Measurements from ENCODE around the gene LRRC37A2. TPM values are rescaled to one million over a fixed set of nuclear protein-coding genes. Genes with fewer than 3 reads are reported as not detected.
"Not testable (repeated sequence)": the region's sequence is repeated elsewhere in the genome, so short reads cannot be mapped to it uniquely, and the experiment has no call there.

LRRC37A2 gene
- 1 to 10 TPM; 8.9 to 9.1 TPM for total RNA-seq
- polyA plus RNA-seq (2013, experiment 1 of 2) = 28.3 TPM
- polyA plus RNA-seq (2013, experiment 2 of 2) = 20.8 TPM
- 0.89 to 31.2 (median 13.3) reads per million in 172 experiments for total RNA-seq

- H3K4me3 ChIP-seq (ENCODE audit: low read length); H3K36me3 Mint-ChIP-seq (ENCODE audit: low read depth); H3K4me1 Mint-ChIP-seq (ENCODE audit: low read depth); H3K4me3 Mint-ChIP-seq; H3K27me3 ChIP-seq (ENCODE audit: control insufficient read depth in 1 of 2, insufficient read depth in 2 of 2, low read length in 2 of 2); H3K27ac Mint-ChIP-seq; CTCF ChIA-PET; intact Hi-C loops (cut with DNase I, micrococcal nuclease); H3K27me3 Mint-ChIP-seq; DNase-seq; H3K9me3 Mint-ChIP-seq; H3K4me1 ChIP-seq (ENCODE audit: insufficient read depth, low read length); ATAC-seq (ENCODE audit: poor library complexity); H3K36me3 ChIP-seq (ENCODE audit: insufficient read depth, low read length); H3K27ac ChIP-seq (ENCODE audit: low read depth in 1 of 2, low read length in 2 of 2); H3K9me3 ChIP-seq (ENCODE audit: control insufficient read depth in 1 of 2, insufficient read depth in 1 of 2, low read length in 2 of 2); POLR2A ChIA-PET: not testable (repeated sequence)
Observed at GRCh38 chr17:46512168-46512567, at the start of gene LRRC37A2. Gene LRRC37A2 (plus strand): TSS chr17:46512468. CDS start chr17:46512713, 245 bp downstream.

GRCh38 chr17:46467618-46468017 is 44.6 kb upstream of the LRRC37A2 start:
- H3K36me3 Mint-ChIP-seq (ENCODE audit: low read depth); POLR2A ChIA-PET; H3K27me3 Mint-ChIP-seq; H3K36me3 ChIP-seq (ENCODE audit: insufficient read depth, low read length); H3K9me3 Mint-ChIP-seq; CTCF ChIA-PET; H3K27me3 ChIP-seq (ENCODE audit: control insufficient read depth in 1 of 2, insufficient read depth in 2 of 2, low read length in 2 of 2); ATAC-seq (ENCODE audit: poor library complexity); H3K4me3 ChIP-seq (ENCODE audit: low read length); H3K27ac Mint-ChIP-seq; H3K27ac ChIP-seq (ENCODE audit: low read depth in 1 of 2, low read length in 2 of 2); H3K4me1 Mint-ChIP-seq (ENCODE audit: low read depth); intact Hi-C loops (cut with DNase I, micrococcal nuclease); H3K4me3 Mint-ChIP-seq; H3K4me1 ChIP-seq (ENCODE audit: insufficient read depth, low read length); H3K9me3 ChIP-seq (ENCODE audit: control insufficient read depth in 1 of 2, insufficient read depth in 1 of 2, low read length in 2 of 2): not testable (repeated sequence)
- DNase-seq = peak in 1 of 14 experiments; percentile 0

- ATAC-seq (ENCODE audit: poor library complexity); DNase-seq; H3K4me3 ChIP-seq (ENCODE audit: low read length); H3K9me3 Mint-ChIP-seq; H3K27ac ChIP-seq (ENCODE audit: low read depth in 1 of 2, low read length in 2 of 2); H3K27ac Mint-ChIP-seq; H3K36me3 Mint-ChIP-seq (ENCODE audit: low read depth); H3K4me1 Mint-ChIP-seq (ENCODE audit: low read depth); H3K9me3 ChIP-seq (ENCODE audit: control insufficient read depth in 1 of 2, insufficient read depth in 1 of 2, low read length in 2 of 2); intact Hi-C loops (cut with DNase I, micrococcal nuclease); H3K4me3 Mint-ChIP-seq; H3K4me1 ChIP-seq (ENCODE audit: insufficient read depth, low read length); H3K27me3 ChIP-seq (ENCODE audit: control insufficient read depth in 1 of 2, insufficient read depth in 2 of 2, low read length in 2 of 2); H3K36me3 ChIP-seq (ENCODE audit: insufficient read depth, low read length); POLR2A ChIA-PET; CTCF ChIA-PET; H3K27me3 Mint-ChIP-seq: not testable (repeated sequence)
Observed at GRCh38 chr17:46474489-46474888, 37.8 kb upstream of the LRRC37A2 start.

GRCh38 chr17:46475583-46475982 is 36.7 kb upstream of the LRRC37A2 start:
- H3K27me3 Mint-ChIP-seq; ATAC-seq (ENCODE audit: poor library complexity); H3K27me3 ChIP-seq (ENCODE audit: control insufficient read depth in 1 of 2, insufficient read depth in 2 of 2, low read length in 2 of 2); POLR2A ChIA-PET; H3K9me3 ChIP-seq (ENCODE audit: control insufficient read depth in 1 of 2, insufficient read depth in 1 of 2, low read length in 2 of 2); H3K4me1 ChIP-seq (ENCODE audit: insufficient read depth, low read length); H3K36me3 Mint-ChIP-seq (ENCODE audit: low read depth); CTCF ChIA-PET; H3K4me3 Mint-ChIP-seq; H3K27ac ChIP-seq (ENCODE audit: low read depth in 1 of 2, low read length in 2 of 2); H3K9me3 Mint-ChIP-seq; intact Hi-C loops (cut with DNase I, micrococcal nuclease); H3K4me3 ChIP-seq (ENCODE audit: low read length); DNase-seq; H3K4me1 Mint-ChIP-seq (ENCODE audit: low read depth); H3K36me3 ChIP-seq (ENCODE audit: insufficient read depth, low read length); H3K27ac Mint-ChIP-seq: not testable (repeated sequence)

GRCh38 chr17:46478823-46479222 is 33.4 kb upstream of the LRRC37A2 start:
- H3K27me3 ChIP-seq (ENCODE audit: control insufficient read depth in 1 of 2, insufficient read depth in 2 of 2, low read length in 2 of 2); H3K27ac ChIP-seq (ENCODE audit: low read depth in 1 of 2, low read length in 2 of 2); H3K27ac Mint-ChIP-seq; H3K27me3 Mint-ChIP-seq; H3K36me3 Mint-ChIP-seq (ENCODE audit: low read depth); H3K9me3 Mint-ChIP-seq; intact Hi-C loops (cut with DNase I, micrococcal nuclease); H3K9me3 ChIP-seq (ENCODE audit: control insufficient read depth in 1 of 2, insufficient read depth in 1 of 2, low read length in 2 of 2); H3K4me3 Mint-ChIP-seq; H3K4me1 ChIP-seq (ENCODE audit: insufficient read depth, low read length); ATAC-seq (ENCODE audit: poor library complexity); H3K4me3 ChIP-seq (ENCODE audit: low read length); DNase-seq; H3K4me1 Mint-ChIP-seq (ENCODE audit: low read depth); POLR2A ChIA-PET; H3K36me3 ChIP-seq (ENCODE audit: insufficient read depth, low read length); CTCF ChIA-PET: not testable (repeated sequence)

GRCh38 chr17:46481310-46481709 is 31.0 kb upstream of the LRRC37A2 start:
- H3K4me3 ChIP-seq (ENCODE audit: low read length); H3K27ac ChIP-seq (ENCODE audit: low read depth in 1 of 2, low read length in 2 of 2); H3K9me3 Mint-ChIP-seq; ATAC-seq (ENCODE audit: poor library complexity); DNase-seq; H3K27me3 ChIP-seq (ENCODE audit: control insufficient read depth in 1 of 2, insufficient read depth in 2 of 2, low read length in 2 of 2); H3K4me3 Mint-ChIP-seq; H3K9me3 ChIP-seq (ENCODE audit: control insufficient read depth in 1 of 2, insufficient read depth in 1 of 2, low read length in 2 of 2); H3K4me1 Mint-ChIP-seq (ENCODE audit: low read depth); CTCF ChIA-PET; intact Hi-C loops (cut with DNase I, micrococcal nuclease); H3K4me1 ChIP-seq (ENCODE audit: insufficient read depth, low read length); H3K27ac Mint-ChIP-seq; H3K27me3 Mint-ChIP-seq; POLR2A ChIA-PET; H3K36me3 Mint-ChIP-seq (ENCODE audit: low read depth); H3K36me3 ChIP-seq (ENCODE audit: insufficient read depth, low read length): not testable (repeated sequence)

- CTCF ChIA-PET = not testable (repeated sequence)
Observed at GRCh38 chr17:46492021-46492420, 20.2 kb upstream of the LRRC37A2 start.

More at GRCh38 chr17:46492021-46492420, 20.2 kb upstream of the LRRC37A2 start:
- H3K4me1 ChIP-seq (ENCODE audit: insufficient read depth, low read length); H3K27ac ChIP-seq (ENCODE audit: low read depth in 1 of 2, low read length in 2 of 2); H3K27ac Mint-ChIP-seq; H3K27me3 ChIP-seq (ENCODE audit: control insufficient read depth in 1 of 2, insufficient read depth in 2 of 2, low read length in 2 of 2); H3K9me3 Mint-ChIP-seq; POLR2A ChIA-PET; H3K36me3 Mint-ChIP-seq (ENCODE audit: low read depth); H3K4me1 Mint-ChIP-seq (ENCODE audit: low read depth); H3K4me3 ChIP-seq (ENCODE audit: low read length); ATAC-seq (ENCODE audit: poor library complexity); H3K4me3 Mint-ChIP-seq; intact Hi-C loops (cut with DNase I, micrococcal nuclease); H3K9me3 ChIP-seq (ENCODE audit: control insufficient read depth in 1 of 2, insufficient read depth in 1 of 2, low read length in 2 of 2); H3K27me3 Mint-ChIP-seq; H3K36me3 ChIP-seq (ENCODE audit: insufficient read depth, low read length); DNase-seq: not testable (repeated sequence)
